Aorta (tissue), 5 donors: ENCODE results near the gene RASD2. TPM values are rescaled to one million over a fixed set of nuclear protein-coding genes. Genes with fewer than 3 reads are reported as not detected.

Experiments
- ATAC-seq: fragments of 200-7000 bp; cut with Tn5 transposase; one replicate; pipeline ENCODE4 v1.9.1; 2022; ENCODE audit warnings: moderate library complexity; ENCODE audit not compliant: low FRiP score
- DNase-seq, 2 donors: peaks; one replicate each; pipeline ENCODE4 v3.0.0-alpha.2; 2020
- H3K27ac ChIP-seq, 2 donors: one replicate each; pipeline ENCODE4 v1.5.1; 2013; ENCODE audit warnings: low read length in 2 of 2, mild to moderate bottlenecking in 2 of 2, moderate library complexity in 2 of 2, control low read depth in 1 of 2, inconsistent platforms in 1 of 2, low read depth in 1 of 2
- H3K27me3 ChIP-seq, 2 donors: one replicate each; pipeline ENCODE4 v1.6.1; 2013; ENCODE audit warnings: control low read depth in 1 of 2, low read length in 1 of 2, mild to moderate bottlenecking in 1 of 2, moderate library complexity in 1 of 2; ENCODE audit not compliant: insufficient read depth in 2 of 2, control insufficient read depth in 1 of 2
- H3K36me3 ChIP-seq, 2 donors: one replicate each; pipeline ENCODE4 v1.6.1; 2013; ENCODE audit warnings: control low read depth in 1 of 2, low read length in 1 of 2, mild to moderate bottlenecking in 1 of 2; ENCODE audit not compliant: insufficient read depth in 2 of 2, control insufficient read depth in 1 of 2
- H3K4me1 ChIP-seq, 2 donors: one replicate each; pipeline ENCODE4 v1.6.1; 2013; ENCODE audit warnings: low read length in 2 of 2, control low read depth in 1 of 2, mild to moderate bottlenecking in 1 of 2, moderate library complexity in 1 of 2; ENCODE audit not compliant: insufficient read depth in 2 of 2, control insufficient read depth in 1 of 2
- H3K4me3 ChIP-seq, 2 donors: one replicate each; pipeline ENCODE4 v1.5.1; 2013; ENCODE audit warnings: low read length in 2 of 2, control low read depth in 1 of 2, mild to moderate bottlenecking in 1 of 2
- H3K9me3 ChIP-seq: one replicate; pipeline ENCODE4 v1.6.1; 2013; ENCODE audit warnings: mild to moderate bottlenecking, low read length; ENCODE audit not compliant: control insufficient read depth
- whole genome bisulfite sequencing, 2 donors: extraction: QIAGEN DNeasy Blood & Tissue Kit; methylation state at CpG; one replicate each; pipeline ENCODE4 v1.1.7; 2013; 5-methylcytosine and 5-hydroxymethylcytosine counted together
- intact Hi-C, 2 donors: fragments of 100-400 bp; cut with DNase I; formaldehyde crosslinking; loops; one replicate each; pipeline versions ENCODE4 v1.14.2 to v1.15.0; 2022
- polyA plus RNA-seq, 2 donors: library from polyadenylated mRNA; stranded (reverse); fragments of 200-250 nt; gene quantifications; one replicate each; pipeline ENCODE4 v1.2.3, GENCODE V29; 2013
- total RNA-seq, 2 donors: library from RNA; stranded (reverse); fragmentation: NEBNext Ultra II Directional; extraction: Animal tissue kit (Norgen Biotek cat#: 25700); gene quantifications; one replicate each; pipeline ENCODE4 v1.2.1, GENCODE V29; 2021
- donor health status: healthy with polysubstance abuse.
- donor health status: Bipolar disorder and iron deficiency.
- donor health status: DM: no; HTN: no; CAD: no.
- donor health status: DM: no; HTN: no; CAD: no.
- donor health status: DM: yes; HTN: yes; CAD: no.

The RASD2 gene
- total and polyA plus RNA-seq, 4 donors: 0.77 to 29.8 (median 7.8) TPM

DNA sequence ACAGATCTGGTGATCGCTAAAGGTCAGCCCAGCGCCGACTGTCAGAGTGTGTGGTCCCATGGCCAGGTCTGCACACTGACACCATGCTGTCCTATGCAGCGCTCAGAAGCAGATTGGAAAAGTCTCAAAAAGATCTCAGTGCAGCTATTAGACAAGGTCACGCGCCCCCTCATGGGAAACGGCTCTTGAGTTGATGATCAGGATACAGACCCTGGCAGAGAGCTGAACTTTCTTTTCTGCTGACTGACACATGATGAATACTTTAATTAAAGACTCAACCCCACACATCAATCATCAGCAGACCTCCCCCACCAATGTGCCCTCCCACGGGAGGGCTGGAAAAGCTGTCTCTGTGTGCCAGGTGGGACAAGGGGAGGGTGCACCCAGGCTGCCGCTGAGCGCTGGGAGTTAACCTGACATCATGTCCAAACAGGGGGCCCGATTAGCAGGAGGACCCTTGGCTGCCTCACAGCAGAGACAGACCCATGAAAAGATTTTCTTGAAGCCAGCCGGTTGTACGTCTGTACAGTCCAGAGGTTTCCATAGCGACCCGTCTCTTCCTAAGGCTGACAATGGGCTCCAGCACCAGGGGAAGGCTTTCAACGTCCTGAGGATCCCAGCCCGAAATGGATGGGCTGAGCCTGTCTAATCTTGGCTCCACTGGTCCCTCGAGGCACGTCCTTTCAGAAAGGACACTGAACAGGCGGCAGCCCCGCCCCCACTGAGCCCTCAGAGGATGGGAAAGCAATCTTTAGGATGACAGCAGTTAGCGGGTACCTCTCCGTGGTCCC lies 26.9 kb downstream of the RASD2 start:
- 57 to 59% methylated on average over 23 of the region's 23 CpGs for WGBS, 2 donors
- Histone ChIP-seq H3K27ac (no peak overlapping the region), H3K9me3 (no peaks in the 10 kb centered on the region), H3K36me3 (no peaks in the 10 kb centered on the region), H3K4me3 (no peak overlapping the region), H3K4me1 (no peaks in the 10 kb centered on the region), H3K27me3 (no peaks in the 10 kb centered on the region)
- ATAC-seq (no peak), DNase-seq (no peak)
- intact Hi-C loops: loop anchor here in 1 of 2 donors (5.0 kb wide), 1 partner anchor 60 kb away; no protein-coding TSS in a partner anchor

DNA sequence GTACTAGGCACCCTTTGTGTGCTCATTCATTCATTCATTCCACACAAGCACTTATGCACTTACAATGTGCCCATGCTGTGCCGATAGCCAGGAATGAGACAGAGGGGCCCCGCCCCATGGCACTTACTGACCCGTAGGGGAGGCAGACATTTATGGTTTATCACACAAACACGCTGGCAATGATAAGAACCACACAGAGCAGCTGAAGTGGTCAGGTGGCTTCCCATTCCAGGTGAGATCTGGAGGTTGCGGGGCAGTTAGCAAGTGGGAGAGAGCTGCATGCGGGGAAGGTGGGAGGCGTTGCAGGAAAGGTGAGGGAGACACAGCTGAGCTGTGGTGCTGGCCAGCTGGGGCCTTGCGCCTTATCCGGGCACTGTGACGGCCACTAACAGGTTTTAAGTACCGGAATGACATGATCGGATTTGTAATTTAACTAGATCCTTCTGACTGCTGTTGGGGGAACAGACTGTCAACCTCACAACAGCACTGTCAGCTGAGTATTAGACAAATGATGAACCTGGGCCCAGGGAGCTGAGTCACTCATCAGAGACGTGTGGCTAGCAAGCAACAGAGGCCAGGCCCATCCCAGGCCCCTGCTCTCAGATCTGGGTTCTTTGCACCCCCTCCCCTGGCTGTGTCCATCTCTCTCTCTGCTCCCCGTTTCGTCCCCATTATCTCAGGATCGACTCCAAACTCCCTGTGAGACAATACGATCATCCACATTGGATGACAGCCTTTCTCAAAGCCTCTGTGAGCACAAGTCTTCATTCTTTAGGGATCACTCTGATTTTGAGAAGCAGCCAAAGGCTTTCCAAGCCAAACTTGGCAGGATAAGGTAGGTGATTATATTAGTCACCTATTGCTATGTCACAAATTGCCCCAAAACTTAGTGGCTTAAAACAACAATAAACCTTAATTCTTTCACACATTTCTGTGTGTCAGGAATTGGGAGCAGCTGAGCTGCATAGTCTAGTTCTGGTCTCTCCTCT lies 28.4 kb downstream of the RASD2 start:
- H3K27ac ChIP-seq: no peak overlapping the region
- DNase-seq (no peak), ATAC-seq (no peak)
- no peaks in the 10 kb centered on the region for H3K9me3 ChIP-seq
- H3K4me1 ChIP-seq: no peaks in the 10 kb centered on the region
- H3K36me3 ChIP-seq: no peaks in the 10 kb centered on the region
- no peaks in the 10 kb centered on the region for H3K27me3 ChIP-seq
- no peak overlapping the region for H3K4me3 ChIP-seq
- 73 to 79% methylated on average over 17 of the region's 17 CpGs for WGBS, 2 donors
- intact Hi-C loops: loop anchor here in 1 of 2 donors (5.0 kb wide), 1 partner anchor 62 kb away; no protein-coding TSS in a partner anchor

DNA sequence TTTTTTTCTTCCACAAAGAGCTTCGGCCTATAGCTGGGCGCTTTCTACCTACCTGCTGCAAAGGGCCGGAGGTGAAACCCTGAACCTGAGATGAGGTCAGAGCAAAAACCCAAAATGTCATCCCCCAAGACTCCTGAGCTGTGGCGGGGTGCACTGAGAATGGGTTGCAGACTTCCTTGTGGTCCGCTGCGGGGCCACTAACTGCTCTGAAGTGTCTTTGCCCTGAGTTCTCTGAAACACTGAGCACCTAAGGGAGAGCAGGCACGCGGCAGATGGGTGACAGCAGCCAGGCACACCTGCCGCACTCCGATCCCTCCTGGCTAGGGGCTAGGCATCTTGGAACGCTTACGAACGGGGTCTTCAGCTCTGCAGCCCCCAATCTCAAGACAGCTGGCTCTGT lies 29.3 kb downstream of the RASD2 start:
- H3K27ac ChIP-seq: no peak overlapping the region
- ATAC-seq (no peak), DNase-seq (no peak)
- no peaks in the 10 kb centered on the region for H3K4me1 ChIP-seq
- H3K36me3 ChIP-seq: no peaks in the 10 kb centered on the region
- intact Hi-C loops: loop anchor here in 1 of 2 donors (5.0 kb wide), 1 partner anchor 63 kb away; no protein-coding TSS in a partner anchor
- 94 to 95% methylated on average over 13 of the region's 13 CpGs for WGBS, 2 donors
- H3K4me3 ChIP-seq: no peak overlapping the region
- no peaks in the 10 kb centered on the region for H3K27me3 ChIP-seq
- no peaks in the 10 kb centered on the region for H3K9me3 ChIP-seq

DNA sequence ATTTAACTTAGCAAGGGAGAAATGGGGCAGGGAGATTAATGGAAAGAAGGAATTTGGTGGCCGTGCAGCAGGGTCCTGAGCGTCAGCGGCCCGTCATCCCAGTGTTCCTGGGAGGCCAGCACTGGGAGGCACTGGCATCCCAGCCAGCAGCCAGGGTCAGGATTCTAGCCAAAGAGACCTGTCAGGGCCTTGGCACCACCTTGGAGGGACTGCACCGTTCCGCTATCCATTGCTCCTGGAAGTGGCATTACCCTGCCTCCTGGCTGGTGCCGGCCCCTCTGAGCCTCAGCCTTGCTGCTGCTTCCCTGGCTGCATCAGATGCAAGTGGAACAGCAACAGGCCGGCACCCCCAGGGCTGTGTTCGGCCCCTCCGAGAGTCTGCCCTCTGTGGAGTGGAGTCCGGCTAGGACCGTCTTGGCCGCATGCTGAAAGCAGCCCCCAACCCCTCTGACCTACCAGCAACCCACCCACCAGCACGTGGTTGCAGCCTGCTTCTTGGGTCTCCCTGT lies 30.1 kb downstream of the RASD2 start:
- Histone ChIP-seq H3K4me1 (no peaks in the 10 kb centered on the region), H3K27me3 (no peaks in the 10 kb centered on the region), H3K36me3 (no peaks in the 10 kb centered on the region), H3K4me3 (no peak overlapping the region), H3K9me3 (no peaks in the 10 kb centered on the region), H3K27ac (no peak overlapping the region)
- ATAC-seq (no peak), DNase-seq (no peak)
- WGBS, 2 donors: 84 to 90% methylated on average over 14 of the region's 14 CpGs
- intact Hi-C loops: no loop called here

DNA sequence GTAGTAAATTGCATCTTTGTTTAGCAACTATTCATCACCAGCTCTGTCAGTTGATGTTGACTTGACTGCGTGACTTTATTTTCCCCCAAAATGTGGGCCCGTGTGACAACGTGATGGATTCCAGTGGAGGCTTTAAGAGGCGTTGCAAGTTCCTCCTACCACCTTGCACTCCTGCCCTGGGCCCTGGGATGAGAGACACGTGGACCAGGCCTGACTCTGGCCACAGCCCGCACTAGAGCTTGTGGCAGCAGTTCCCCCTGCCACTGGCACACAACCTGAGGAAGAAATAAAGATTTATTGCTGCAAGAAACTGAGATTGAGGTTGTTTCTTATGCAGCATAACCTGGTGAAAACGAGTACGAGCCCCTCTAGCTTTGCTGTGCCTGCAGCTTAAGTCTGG lies 31.9 kb downstream of the RASD2 start:
- H3K4me1 ChIP-seq: no peaks in the 10 kb centered on the region
- DNase-seq (no peak), ATAC-seq (no peak)
- no peak overlapping the region for H3K4me3 ChIP-seq
- no peaks in the 10 kb centered on the region for H3K36me3 ChIP-seq
- intact Hi-C loops: no loop called here
- no peak overlapping the region for H3K27ac ChIP-seq
- H3K9me3 ChIP-seq: no peaks in the 10 kb centered on the region
- WGBS, 2 donors: 85 to 91% methylated on average over 8 of the region's 8 CpGs
- H3K27me3 ChIP-seq: no peaks in the 10 kb centered on the region

DNA sequence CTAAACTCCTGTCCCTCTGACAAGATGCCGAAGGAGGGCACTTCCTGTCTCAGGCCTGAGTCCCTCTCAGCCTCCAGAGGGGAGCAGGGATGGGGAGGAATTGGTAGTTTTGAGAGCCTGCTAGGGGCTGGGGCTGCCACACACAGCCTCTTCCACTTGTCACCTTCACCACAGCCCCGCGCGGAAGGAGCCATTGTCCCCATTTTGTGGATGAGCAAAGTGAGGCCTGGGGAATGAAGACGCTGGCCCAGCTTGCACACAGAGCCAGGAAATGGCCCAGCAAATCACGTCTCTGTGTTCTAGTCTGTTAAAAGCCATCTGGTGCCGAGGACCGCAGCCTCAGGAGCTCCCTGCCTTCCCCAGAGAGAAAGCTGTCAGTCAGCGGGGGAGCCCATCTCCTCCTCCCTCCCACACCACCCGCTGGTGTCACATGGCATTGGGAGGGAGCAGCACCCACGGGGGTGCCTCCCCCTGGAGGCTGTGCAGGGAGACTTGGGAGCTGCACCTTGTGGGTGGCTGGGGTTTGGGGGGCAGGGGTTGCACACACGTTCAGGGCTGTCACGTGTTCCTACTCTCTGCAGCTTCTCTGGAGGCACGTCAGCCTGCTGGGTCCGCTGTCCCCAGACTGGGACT lies 34.6 kb downstream of the RASD2 start:
- Histone ChIP-seq H3K4me1 (no peaks in the 10 kb centered on the region), H3K27me3 (no peaks in the 10 kb centered on the region), H3K4me3 (no peak overlapping the region), H3K9me3 (no peaks in the 10 kb centered on the region), H3K36me3 (no peaks in the 10 kb centered on the region), H3K27ac (no peak overlapping the region)
- no peak for ATAC-seq
- 48 to 52% methylated on average over 15 of the region's 15 CpGs for whole genome bisulfite sequencing, 2 donors
- no peak for DNase-seq
- intact Hi-C loops: no loop called here

DNA sequence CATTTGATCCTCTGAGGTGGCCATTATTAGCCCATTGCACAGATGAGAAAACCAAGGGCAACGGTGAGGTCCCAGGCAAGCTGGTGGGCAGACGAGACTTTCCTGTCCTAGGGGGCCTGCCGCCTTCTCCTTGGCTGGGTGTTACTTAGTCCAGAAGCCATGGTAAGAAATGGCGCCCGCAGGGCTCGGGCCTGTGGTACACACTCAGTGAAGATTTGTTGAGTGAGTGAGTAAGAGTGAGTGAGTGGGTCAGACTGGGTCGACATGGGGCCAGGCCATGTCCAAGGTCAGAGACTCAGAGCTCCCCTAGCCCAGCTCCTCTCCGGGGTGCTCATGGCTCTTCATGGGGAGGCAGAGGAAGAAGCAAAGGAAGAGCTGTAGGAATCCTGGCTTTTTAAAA lies 36.0 kb downstream of the RASD2 start:
- intact Hi-C loops: no loop called here
- DNase-seq (no peak), ATAC-seq (no peak)
- 88 to 96% methylated on average over 8 of the region's 8 CpGs for WGBS, 2 donors
- Histone ChIP-seq H3K27me3 (no peaks in the 10 kb centered on the region), H3K9me3 (no peaks in the 10 kb centered on the region), H3K27ac (no peak overlapping the region), H3K4me3 (no peak overlapping the region), H3K4me1 (no peaks in the 10 kb centered on the region), H3K36me3 (no peaks in the 10 kb centered on the region)
